SK-N-SH treated with all-trans-retinoic acid at 6 μM for 48 hours (cell line): ENCODE data around the gene ARID1B.

Source experiments
- ATAC-seq: fragments of 200-7000 bp; cut with Tn5 transposase; 3 replicates; pipeline ENCODE4 v1.9.1; 2020; ENCODE audit warnings: mild to moderate bottlenecking, moderate library complexity
- ARNTL ChIP-seq: fragments of 450-650 bp; formaldehyde crosslinking; IDR thresholded peaks from 2 replicates; pipeline ENCODE4 v1.5.0; 2020; ENCODE audit warnings: low read depth, mild to moderate bottlenecking, moderate library complexity, borderline replicate concordance
- BACH2 ChIP-seq: fragments of 250-450 bp; sonication (Bioruptor Pico); IDR thresholded peaks from 2 replicates; pipeline ENCODE4 v1.9.0; 2021; ENCODE audit warnings: mild to moderate bottlenecking, borderline replicate concordance
- CREB5 ChIP-seq: fragments of 250-450 bp; sonication (Bioruptor Pico); IDR thresholded peaks from 2 replicates; pipeline ENCODE4 v1.5.1; 2020; ENCODE audit warnings: low read depth, mild to moderate bottlenecking, moderate library complexity
- CSDC2 ChIP-seq: fragments of 250-450 bp; sonication (Bioruptor Pico); IDR thresholded peaks from 2 replicates; pipeline ENCODE4 v1.5.0; 2020; ENCODE audit warnings: mild to moderate bottlenecking, moderate library complexity
- CSRNP3 ChIP-seq: fragments of 250-450 bp; sonication (Bioruptor Pico); IDR thresholded peaks from 2 replicates; pipeline ENCODE4 v1.5.1; 2021; ENCODE audit warnings: mild to moderate bottlenecking, moderate library complexity
- ESRRG ChIP-seq: fragments of 250-450 bp; sonication (Bioruptor Pico); IDR thresholded peaks from 2 replicates; pipeline ENCODE4 v1.6.1; 2021; ENCODE audit warnings: mild to moderate bottlenecking
- ISL1 ChIP-seq: fragments of 250-450 bp; sonication (Bioruptor Pico); IDR thresholded peaks from 2 replicates; pipeline ENCODE4 v2.1.2; 2022; ENCODE audit warnings: mild to moderate bottlenecking, moderate library complexity
- OSR1 ChIP-seq: fragments of 250-450 bp; sonication (Bioruptor Pico); IDR thresholded peaks from 2 replicates; pipeline ENCODE4 v1.8.0; 2022; ENCODE audit warnings: moderate library complexity, mild to moderate bottlenecking, inconsistent platforms
- PATZ1 ChIP-seq: fragments of 250-450 bp; sonication (Bioruptor Pico); IDR thresholded peaks from 2 replicates; pipeline ENCODE4 v1.8.0; 2020; ENCODE audit warnings: mild to moderate bottlenecking, moderate library complexity, borderline replicate concordance
- POU6F1 ChIP-seq: fragments of 250-450 bp; sonication (Bioruptor Pico); IDR thresholded peaks from 2 replicates; pipeline ENCODE4 v1.8.0; 2021; ENCODE audit warnings: low read depth, mild to moderate bottlenecking, moderate library complexity, borderline replicate concordance
- PPARA ChIP-seq: fragments of 250-450 bp; sonication (Bioruptor Pico); IDR thresholded peaks from 2 replicates; pipeline ENCODE4 v1.5.0; 2020; ENCODE audit warnings: mild to moderate bottlenecking, borderline replicate concordance
- TCF4 ChIP-seq: fragments of 250-450 bp; sonication (Bioruptor Pico); IDR thresholded peaks from 2 replicates; pipeline ENCODE4 v1.8.0; 2021; ENCODE audit warnings: mild to moderate bottlenecking, moderate library complexity, borderline replicate concordance
- TOX ChIP-seq: fragments of 250-450 bp; sonication (Bioruptor Pico); IDR thresholded peaks from 2 replicates; pipeline ENCODE4 v1.8.0; 2021; ENCODE audit warnings: mild to moderate bottlenecking, moderate library complexity, borderline replicate concordance
- TSHZ2 ChIP-seq: fragments of 250-450 bp; sonication (Bioruptor Pico); IDR thresholded peaks from 2 replicates; pipeline ENCODE4 v1.5.0; 2020; ENCODE audit warnings: mild to moderate bottlenecking, moderate library complexity
- ZC3H10 ChIP-seq: fragments of 250-450 bp; sonication (Bioruptor Pico); IDR thresholded peaks from 2 replicates; pipeline ENCODE4 v1.5.1; 2021; ENCODE audit warnings: mild to moderate bottlenecking, moderate library complexity
- ZFP3 ChIP-seq: fragments of 250-450 bp; sonication (Bioruptor Pico); IDR thresholded peaks from 2 replicates; pipeline ENCODE4 v1.5.0; 2020; ENCODE audit warnings: mild to moderate bottlenecking, moderate library complexity
- ZFP30 ChIP-seq: fragments of 450-650 bp; formaldehyde crosslinking; IDR thresholded peaks from 2 replicates; pipeline ENCODE4 v1.5.0; 2022; ENCODE audit warnings: mild to moderate bottlenecking, moderate library complexity
- ZNF565 ChIP-seq: fragments of 450-650 bp; formaldehyde crosslinking; conservative IDR thresholded peaks from 2 replicates; pipeline ENCODE4 v1.5.0; 2020; ENCODE audit warnings: low read depth, mild to moderate bottlenecking, moderate library complexity
- ZNF70 ChIP-seq: fragments of 450-650 bp; formaldehyde crosslinking; IDR thresholded peaks from 2 replicates; pipeline ENCODE4 v1.5.0; 2020; ENCODE audit warnings: mild to moderate bottlenecking, moderate library complexity
- ZNF8 ChIP-seq: fragments of 450-650 bp; formaldehyde crosslinking; IDR thresholded peaks from 2 replicates; pipeline ENCODE4 v1.5.0; 2020; ENCODE audit warnings: mild to moderate bottlenecking, moderate library complexity

Gene ARID1B

GRCh38 chr6:156954816-156955215, 177.6 kb downstream of the ARID1B start:
- no peak for ATAC-seq
- TF ChIP-seq PPARA (CRISPR knock-in tag) (no peak), BACH2 (CRISPR knock-in tag) (no peak), ZFP3 (CRISPR knock-in tag) (no peak), POU6F1 (CRISPR knock-in tag) (no peak), ZNF565 (CRISPR knock-in tag) (no peak), ZC3H10 (CRISPR knock-in tag) (no peak), CSDC2 (no peak), ZNF8 (CRISPR knock-in tag) (no peak), TSHZ2 (CRISPR knock-in tag) (no peak), TCF4 (CRISPR knock-in tag) (no peak), ARNTL (CRISPR knock-in tag) (no peak), ESRRG (no peak), ZFP30 (no peak), CSRNP3 (CRISPR knock-in tag) (no peak), OSR1 (CRISPR knock-in tag) (no peak), PATZ1 (CRISPR knock-in tag) (no peak)

- ATAC-seq, result no peak
These were observed 178.5 kb downstream of the ARID1B start for GRCh38 chr6:156955494-156956183.

GRCh38 chr6:156956286-156956685, 179.1 kb downstream of the ARID1B start:
- no peak for ATAC-seq
- TF ChIP-seq CREB5 (CRISPR knock-in tag) (no peak), OSR1 (CRISPR knock-in tag) (no peak), PPARA (CRISPR knock-in tag) (no peak), TOX (CRISPR knock-in tag) (no peak), BACH2 (CRISPR knock-in tag) (no peak), TSHZ2 (CRISPR knock-in tag) (no peak), PATZ1 (CRISPR knock-in tag) (no peak), ZNF70 (CRISPR knock-in tag) (no peak), POU6F1 (CRISPR knock-in tag) (no peak), CSDC2 (no peak), ARNTL (CRISPR knock-in tag) (no peak), ZFP3 (CRISPR knock-in tag) (no peak), ISL1 (CRISPR knock-in tag) (no peak)

More at GRCh38 chr6:156955494-156956183, 178.5 kb downstream of the ARID1B start:
- TF ChIP-seq ARNTL (CRISPR knock-in tag), result no peak
- TF ChIP-seq ZC3H10 (CRISPR knock-in tag), result no peak
- TF ChIP-seq CSDC2, result no peak
- TF ChIP-seq ZFP30, result no peak
- TF ChIP-seq, all 23 proteins: peak for 0
